Right cardiac atrium (tissue), 5 donors: ENCODE measurements around the gene ACBD5. TPM values are rescaled to one million over a fixed set of nuclear protein-coding genes. Genes with fewer than 3 reads are reported as not detected.
A peak's percentile ranks its signal among the peaks of the same experiment; 100 is the strongest.
"Not testable (repeated sequence)": the region's sequence is repeated elsewhere in the genome, so short reads cannot be mapped to it uniquely, and the experiment has no call there.

Experiments used
- ATAC-seq, 2 donors: fragments of 200-7000 bp; cut with Tn5 transposase; one replicate each; pipeline versions ENCODE4 v1.8.0 to v1.9.1; 2020; ENCODE audit warnings: moderate library complexity in 2 of 2, mild to moderate bottlenecking in 1 of 2
- DNase-seq, 3 donors: peaks; one replicate each; pipeline ENCODE4 v3.0.0-alpha.2; 2020
- H3K27ac ChIP-seq: one replicate; pipeline ENCODE4 v1.5.1; 2013; ENCODE audit warnings: mild to moderate bottlenecking, low read length, control low read depth, moderate library complexity
- H3K27me3 ChIP-seq: one replicate; pipeline ENCODE4 v1.6.1; 2013; ENCODE audit not compliant: control insufficient read depth, insufficient read depth
- H3K4me1 ChIP-seq: one replicate; pipeline ENCODE4 v1.6.1; 2013; ENCODE audit warnings: low read length; ENCODE audit not compliant: control insufficient read depth, insufficient read depth
- H3K4me3 ChIP-seq: one replicate; pipeline ENCODE4 v1.5.1; 2013; ENCODE audit warnings: low read length, control low read depth
- H3K9me3 ChIP-seq: one replicate; pipeline ENCODE4 v1.6.1; 2013; ENCODE audit warnings: low read length; ENCODE audit not compliant: control insufficient read depth
- WGBS: extraction: QIAGEN DNeasy Blood & Tissue Kit; methylation state at CpG from one replicate; pipeline ENCODE4 v1.1.7; 2013; 5-methylcytosine and 5-hydroxymethylcytosine counted together
- intact Hi-C, 4 donors: fragments of 100-400 bp; cut with DNase I; formaldehyde crosslinking; loops; one replicate each; pipeline versions ENCODE4 v1.11.0 to v1.14.0; 2022 to 2023
- polyA plus RNA-seq: library from polyadenylated mRNA; stranded (reverse); fragments of 200-250 nt; gene quantifications from one replicate; pipeline ENCODE4 v1.2.3, GENCODE V29; 2013
- total RNA-seq, 4 donors: library from RNA; stranded (reverse); fragmentation: NEBNext Ultra II Directional; extraction: Animal tissue kit (Norgen Biotek cat#: 25700); gene quantifications; one replicate each; pipeline ENCODE4 v1.2.1, GENCODE V29; 2021
- donor health status: healthy with polysubstance abuse.
- donor health status: DM: no; HTN: yes; CAD: no.
- donor health status: DM: no; HTN: no; CAD: no.
- donor health status: DM: no; HTN: yes; CAD: no; lungs with severe emphysema.
- donor health status: DM: yes; HTN: yes; CAD: no.

Gene ACBD5
- total and polyA plus RNA-seq, 5 donors, result 16.8 to 44.8 (median 36.9) TPM

GRCh38 chr10:27241010-27241651, 534 bp upstream of the ACBD5 start:
- intact Hi-C loops, result no loop called here

DNA sequence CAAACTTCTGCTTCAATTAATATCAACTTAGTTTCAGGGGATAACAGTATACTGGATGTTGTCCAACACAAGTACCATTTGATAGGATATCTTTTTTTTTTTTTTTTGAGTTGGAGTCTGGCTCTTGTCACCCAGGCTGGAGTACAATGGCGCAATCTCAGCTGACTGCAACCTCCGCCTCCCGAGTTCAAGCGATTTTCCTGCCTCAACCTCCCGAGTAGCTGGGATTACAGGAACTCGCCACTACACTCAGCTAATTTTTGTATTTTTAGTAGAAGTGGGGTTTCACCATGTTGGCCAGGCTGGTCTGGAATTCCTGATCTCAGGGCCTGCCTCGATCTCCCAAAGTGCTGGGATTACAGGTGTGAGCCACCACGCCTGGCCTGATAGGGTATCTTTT, 3.1 kb downstream of the ACBD5 start:
- H3K27ac ChIP-seq, H3K4me3 ChIP-seq, H3K27me3 ChIP-seq, DNase-seq, H3K4me1 ChIP-seq, ATAC-seq, intact Hi-C loops, H3K9me3 ChIP-seq: not testable (repeated sequence)
- WGBS, result 85% methylated on average over 8 of the region's 8 CpGs

More at GRCh38 chr10:27241010-27241651, 534 bp upstream of the ACBD5 start:
- H3K9me3 ChIP-seq, result no peaks in the 10 kb centered on the region
- ATAC-seq (peak; percentile 10 to 11), DNase-seq (peak; percentile 32 to 67 (median 58))
- H3K4me3 ChIP-seq, result peak overlapping the region; percentile 69
- peaks cover 6% of the 10 kb centered on the region for H3K4me1 ChIP-seq
- 7% methylated on average over 33 of the region's 33 CpGs for WGBS
- H3K27ac ChIP-seq, result peak overlapping the region; percentile 99
- no peaks in the 10 kb centered on the region for H3K27me3 ChIP-seq

DNA sequence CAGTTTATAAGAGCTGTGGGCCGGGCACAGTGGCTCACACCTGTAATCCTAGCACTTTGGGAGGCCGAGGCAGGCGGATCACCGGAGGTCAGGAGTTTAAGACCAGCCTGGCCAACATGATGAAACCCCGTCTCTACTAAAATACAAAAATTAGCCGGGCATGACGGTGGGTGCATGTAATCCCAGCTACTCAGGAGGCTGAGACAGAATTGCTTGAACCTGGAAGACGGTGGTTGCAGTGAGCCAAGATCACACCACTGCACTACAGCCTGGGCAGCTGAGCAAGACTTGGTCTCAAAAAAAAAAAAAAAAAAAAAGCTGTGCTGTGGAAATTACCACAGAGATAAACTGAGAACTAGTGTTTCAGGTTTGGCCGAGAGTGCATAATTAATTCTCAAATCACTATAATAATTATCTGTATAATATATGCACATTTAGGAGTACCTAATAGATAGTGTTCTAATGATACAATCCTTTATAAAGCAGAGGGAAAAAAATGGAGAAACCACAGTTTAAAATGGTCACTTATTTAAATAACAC, 3.9 kb downstream of the ACBD5 start:
- intact Hi-C loops, H3K27me3 ChIP-seq, H3K27ac ChIP-seq, ATAC-seq, H3K4me1 ChIP-seq, H3K9me3 ChIP-seq, H3K4me3 ChIP-seq: not testable (repeated sequence)
- 77% methylated on average over 9 of the region's 9 CpGs for WGBS
- peak in 1 of 3 donors; percentile 21 for DNase-seq

DNA sequence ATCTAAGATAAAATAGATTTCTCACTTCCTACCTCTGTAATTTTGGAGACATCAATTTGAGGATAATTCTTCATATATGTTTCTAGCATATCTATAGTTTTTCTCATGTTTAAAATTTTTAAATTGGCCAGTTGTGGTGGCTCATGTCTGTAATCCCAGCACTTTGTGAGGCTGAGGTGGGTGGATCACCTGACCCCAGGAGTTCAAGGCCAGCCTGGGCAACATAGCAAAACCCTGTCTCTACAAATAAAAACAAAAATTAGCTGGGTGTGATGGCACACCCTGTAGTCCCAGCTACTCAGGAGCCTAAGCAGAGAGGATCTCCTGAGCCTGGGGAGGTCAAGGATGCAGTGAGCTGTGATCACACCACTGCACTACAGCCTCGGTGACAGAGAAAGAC, 4.9 kb downstream of the ACBD5 start:
- ATAC-seq, result no peak
- Histone ChIP-seq H3K27me3 (no peaks in the 10 kb centered on the region), H3K27ac (no peak overlapping the region), H3K4me3 (no peak overlapping the region), H3K4me1 (peaks cover 2% of the 10 kb centered on the region), H3K9me3 (no peaks in the 10 kb centered on the region)
- WGBS, result 53% methylated on average over 1 of the region's 1 CpG
- DNase-seq, result no peak
- intact Hi-C loops, result no loop called here

GRCh38 chr10:27230022-27230421, 10.6 kb downstream of the ACBD5 start:
- intact Hi-C loops, result no loop called here
- ATAC-seq (no peak), DNase-seq (no peak)
- Histone ChIP-seq H3K9me3 (no peaks in the 10 kb centered on the region), H3K4me3 (no peak overlapping the region), H3K27me3 (no peaks in the 10 kb centered on the region), H3K27ac (no peak overlapping the region), H3K4me1 (no peaks in the 10 kb centered on the region)
- WGBS, result 96% methylated on average over 1 of the region's 1 CpG

GRCh38 chr10:27225642-27226257, 14.8 kb downstream of the ACBD5 start:
- DNase-seq, result no peak
- H3K27ac ChIP-seq, result no peak overlapping the region
- no peaks in the 10 kb centered on the region for H3K27me3 ChIP-seq
- intact Hi-C loops, result no loop called here
- no peak for ATAC-seq
- no peaks in the 10 kb centered on the region for H3K9me3 ChIP-seq
- 61% methylated on average over 3 of the region's 3 CpGs for WGBS
- H3K4me1 ChIP-seq, result no peaks in the 10 kb centered on the region
- no peak overlapping the region for H3K4me3 ChIP-seq

- Histone ChIP-seq H3K4me3 (no peak overlapping the region), H3K27ac (no peak overlapping the region), H3K9me3 (no peaks in the 10 kb centered on the region), H3K4me1 (no peaks in the 10 kb centered on the region), H3K27me3 (no peaks in the 10 kb centered on the region)
- WGBS, result 93% methylated on average over 8 of the region's 8 CpGs
- ATAC-seq (no peak), DNase-seq (no peak)
- intact Hi-C loops, result no loop called here
Measured at GRCh38 chr10:27225011-27225590, 15.5 kb downstream of the ACBD5 start.

- no peak overlapping the region for H3K27ac ChIP-seq
- H3K4me1 ChIP-seq, result no peaks in the 10 kb centered on the region
- DNase-seq, result peak in 2 of 3 donors; percentile 25 to 51
- intact Hi-C loops, result no loop called here
- peak in 1 of 2 donors; percentile 40 for ATAC-seq
- no peak overlapping the region for H3K4me3 ChIP-seq
- H3K27me3 ChIP-seq, result no peaks in the 10 kb centered on the region
- H3K9me3 ChIP-seq, result no peaks in the 10 kb centered on the region
- 78% methylated on average over 5 of the region's 5 CpGs for WGBS
Measured at GRCh38 chr10:27223964-27224363, 16.6 kb downstream of the ACBD5 start.

GRCh38 chr10:27207350-27207749, 33.2 kb downstream of the ACBD5 start:
- H3K27ac ChIP-seq, result no peak overlapping the region
- no peaks in the 10 kb centered on the region for H3K27me3 ChIP-seq
- intact Hi-C loops, result no loop called here
- WGBS, result 98% methylated on average over 2 of the region's 2 CpGs
- ATAC-seq (no peak), DNase-seq (no peak)
- no peaks in the 10 kb centered on the region for H3K9me3 ChIP-seq
- H3K4me3 ChIP-seq, result no peak overlapping the region
- H3K4me1 ChIP-seq, result no peaks in the 10 kb centered on the region

GRCh38 chr10:27203806-27204205, 36.8 kb downstream of the ACBD5 start:
- no peak for DNase-seq
- ATAC-seq, result no peak
- Histone ChIP-seq H3K27me3 (no peaks in the 10 kb centered on the region), H3K9me3 (no peaks in the 10 kb centered on the region), H3K4me3 (no peak overlapping the region), H3K27ac (no peak overlapping the region), H3K4me1 (no peaks in the 10 kb centered on the region)
- intact Hi-C loops, result no loop called here
- WGBS, result 87% methylated on average over 5 of the region's 5 CpGs

GRCh38 chr10:27197980-27198620, 42.5 kb downstream of the ACBD5 start:
- 48% methylated on average over 2 of the region's 2 CpGs for WGBS
- Histone ChIP-seq H3K4me3 (no peak overlapping the region), H3K27ac (no peak overlapping the region), H3K9me3 (no peaks in the 10 kb centered on the region), H3K4me1 (no peaks in the 10 kb centered on the region), H3K27me3 (no peaks in the 10 kb centered on the region)
- intact Hi-C loops, result no loop called here
- peak; percentile 52 to 62 for ATAC-seq
- DNase-seq, result no peak
